Measurements from ENCODE around the gene TMEM45B. TPM values are rescaled to one million over a fixed set of nuclear protein-coding genes. Genes with fewer than 3 reads are reported as not detected.

The TMEM45B gene
- total and polyA plus RNA-seq, 2 of the 13 experiments (the other 11 are each of a cell fraction or from before 2014, with no cell fraction given): 29.1 to 181 TPM

- TF ChIP-seq, protein P1, sequence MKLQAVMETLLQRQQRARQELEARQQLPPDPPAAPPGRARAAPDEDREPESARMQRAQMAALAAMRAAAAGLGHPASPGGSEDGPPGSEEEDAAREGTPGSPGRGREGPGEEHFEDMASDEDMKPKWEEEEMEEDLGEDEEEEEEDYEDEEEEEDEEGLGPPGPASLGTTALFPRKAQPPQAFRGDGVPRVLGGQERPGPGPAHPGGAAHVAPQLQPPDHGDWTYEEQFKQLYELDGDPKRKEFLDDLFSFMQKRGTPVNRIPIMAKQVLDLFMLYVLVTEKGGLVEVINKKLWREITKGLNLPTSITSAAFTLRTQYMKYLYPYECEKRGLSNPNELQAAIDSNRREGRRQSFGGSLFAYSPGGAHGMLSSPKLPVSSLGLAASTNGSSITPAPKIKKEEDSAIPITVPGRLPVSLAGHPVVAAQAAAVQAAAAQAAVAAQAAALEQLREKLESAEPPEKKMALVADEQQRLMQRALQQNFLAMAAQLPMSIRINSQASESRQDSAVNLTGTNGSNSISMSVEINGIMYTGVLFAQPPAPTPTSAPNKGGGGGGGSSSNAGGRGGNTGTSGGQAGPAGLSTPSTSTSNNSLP (IDR thresholded peaks at IDR 0.05; ENCODE audit: low read depth, low read length): peak; percentile 78
- TF ChIP-seq KDM2A (CRISPR knock-in tag; IDR thresholded peaks at IDR 0.05; ENCODE audit: borderline replicate concordance, low read depth) (peak; percentile 87), DZIP1 (CRISPR knock-in tag; IDR thresholded peaks at IDR 0.05) (no peak), POLR2AphosphoS5 (IDR thresholded peaks at IDR 0.05; ENCODE audit: low read depth, low read length) (0 out of 2 replicates have a peak, but pooled peaks have one; percentile 37), ZNF790 (CRISPR knock-in tag; IDR thresholded peaks at IDR 0.05; ENCODE audit: borderline replicate concordance) (no peak), GATAD1 (CRISPR knock-in tag; IDR thresholded peaks at IDR 0.05) (peak; percentile 49; the same call in 1 of the 2 replicates), ZNF619 (CRISPR knock-in tag; IDR thresholded peaks at IDR 0.05) (no peak), LCORL (IDR thresholded peaks at IDR 0.05) (no peak), LCORL (CRISPR knock-in tag; IDR thresholded peaks at IDR 0.05) (peak; percentile 70), MIER2 (CRISPR knock-in tag; IDR thresholded peaks at IDR 0.05) (no peak), ZSCAN31 (CRISPR knock-in tag; IDR thresholded peaks at IDR 0.05; ENCODE audit: low read depth) (peak; percentile 40; the same call in 1 of the 2 replicates), FOXK1 (CRISPR knock-in tag; IDR thresholded peaks at IDR 0.05; ENCODE audit: borderline replicate concordance, low read depth) (peak; percentile 51; the same call in 1 of the 2 replicates), SALL2 (CRISPR knock-in tag; IDR thresholded peaks at IDR 0.05) (no peak), GPN1 (CRISPR knock-in tag; IDR thresholded peaks at IDR 0.05; ENCODE audit: borderline replicate concordance) (no peak), GATAD2A (CRISPR knock-in tag; IDR thresholded peaks at IDR 0.05) (peak; percentile 28; the same call in 1 of the 2 replicates), ZNF138 (CRISPR knock-in tag; IDR thresholded peaks at IDR 0.05; ENCODE audit: low read depth) (no peak), ISX (CRISPR knock-in tag; conservative IDR thresholded peaks at IDR 0.05) (no peak), MED1 (CRISPR knock-in tag; IDR thresholded peaks at IDR 0.05) (peak; percentile 52; the same call in 1 of the 2 replicates)
- TF ChIP-seq, protein P2, sequence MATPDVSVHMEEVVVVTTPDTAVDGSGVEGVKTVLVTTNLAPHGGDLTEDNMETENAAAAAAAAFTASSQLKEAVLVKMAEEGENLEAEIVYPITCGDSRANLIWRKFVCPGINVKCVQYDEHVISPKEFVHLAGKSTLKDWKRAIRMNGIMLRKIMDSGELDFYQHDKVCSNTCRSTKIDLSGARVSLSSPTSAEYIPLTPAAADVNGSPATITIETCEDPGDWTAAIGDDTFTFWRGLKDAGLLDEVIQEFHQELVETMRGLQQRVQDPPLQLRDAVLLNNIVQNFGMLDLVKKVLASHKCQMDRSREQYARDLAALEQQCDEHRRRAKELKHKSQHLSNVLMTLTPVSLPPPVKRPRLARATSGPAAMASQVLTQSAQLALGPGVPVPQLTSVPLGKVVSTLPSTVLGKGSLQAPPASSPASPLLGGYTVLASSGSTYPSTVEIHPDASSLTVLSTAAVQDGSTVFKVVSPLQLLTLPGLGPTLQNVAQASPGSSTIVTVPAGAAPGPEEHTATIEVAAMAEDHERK (CRISPR knock-in tag; IDR thresholded peaks at IDR 0.05; ENCODE audit: low read depth): no peak
- TF ChIP-seq, protein P3, sequence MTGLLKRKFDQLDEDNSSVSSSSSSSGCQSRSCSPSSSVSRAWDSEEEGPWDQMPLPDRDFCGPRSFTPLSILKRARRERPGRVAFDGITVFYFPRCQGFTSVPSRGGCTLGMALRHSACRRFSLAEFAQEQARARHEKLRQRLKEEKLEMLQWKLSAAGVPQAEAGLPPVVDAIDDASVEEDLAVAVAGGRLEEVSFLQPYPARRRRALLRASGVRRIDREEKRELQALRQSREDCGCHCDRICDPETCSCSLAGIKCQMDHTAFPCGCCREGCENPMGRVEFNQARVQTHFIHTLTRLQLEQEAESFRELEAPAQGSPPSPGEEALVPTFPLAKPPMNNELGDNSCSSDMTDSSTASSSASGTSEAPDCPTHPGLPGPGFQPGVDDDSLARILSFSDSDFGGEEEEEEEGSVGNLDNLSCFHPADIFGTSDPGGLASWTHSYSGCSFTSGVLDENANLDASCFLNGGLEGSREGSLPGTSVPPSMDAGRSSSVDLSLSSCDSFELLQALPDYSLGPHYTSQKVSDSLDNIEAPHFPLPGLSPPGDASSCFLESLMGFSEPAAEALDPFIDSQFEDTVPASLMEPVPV (CRISPR knock-in tag; IDR thresholded peaks at IDR 0.05): 0 out of 2 replicates have a peak, but pooled peaks have one; percentile 37
- TF ChIP-seq, protein P4, sequence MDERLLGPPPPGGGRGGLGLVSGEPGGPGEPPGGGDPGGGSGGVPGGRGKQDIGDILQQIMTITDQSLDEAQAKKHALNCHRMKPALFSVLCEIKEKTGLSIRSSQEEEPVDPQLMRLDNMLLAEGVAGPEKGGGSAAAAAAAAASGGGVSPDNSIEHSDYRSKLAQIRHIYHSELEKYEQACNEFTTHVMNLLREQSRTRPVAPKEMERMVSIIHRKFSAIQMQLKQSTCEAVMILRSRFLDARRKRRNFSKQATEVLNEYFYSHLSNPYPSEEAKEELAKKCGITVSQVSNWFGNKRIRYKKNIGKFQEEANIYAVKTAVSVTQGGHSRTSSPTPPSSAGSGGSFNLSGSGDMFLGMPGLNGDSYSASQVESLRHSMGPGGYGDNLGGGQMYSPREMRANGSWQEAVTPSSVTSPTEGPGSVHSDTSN (CRISPR knock-in tag; IDR thresholded peaks at IDR 0.05): no peak
Observed at GRCh38 chr11:129861702-129862522, 46.3 kb downstream of the TMEM45B start (continued).
